Neural progenitor cell (in vitro differentiated cells): Measurements from ENCODE around the gene RIMBP3C. TPM values are rescaled to one million over a fixed set of nuclear protein-coding genes. Genes with fewer than 3 reads are reported as not detected.

Experiments
- DNase-seq: peaks from one replicate; pipeline ENCODE4 v3.0.0-alpha.2; 2016; ENCODE audit warnings: low spot score
- H2AFZ ChIP-seq: fragments of 200-600 bp; sonication (generic); replicated peaks from 2 replicates; pipeline ENCODE4 v1.6.1; 2016; ENCODE audit warnings: antibody characterized with exemption
- H3F3A ChIP-seq: fragments of 200-600 bp; sonication (generic); 2 replicates; pipeline ENCODE4 v1.6.1; 2016; ENCODE audit warnings: antibody characterized with exemption, low read depth
- H3K27ac ChIP-seq: fragments of 200-600 bp; sonication (generic); 2 replicates; pipeline ENCODE4 v1.5.1; 2016; ENCODE audit warnings: mild to moderate bottlenecking
- H3K27me3 ChIP-seq: fragments of 200-600 bp; sonication (generic); 2 replicates; pipeline ENCODE4 v1.6.1; 2016; ENCODE audit warnings: mild to moderate bottlenecking, moderate library complexity
- H3K36me3 ChIP-seq: fragments of 200-600 bp; sonication (generic); 2 replicates; pipeline ENCODE4 v1.5.1; 2016
- H3K4me1 ChIP-seq: fragments of 200-600 bp; sonication (generic); 2 replicates; pipeline ENCODE4 v1.6.1; 2016; ENCODE audit warnings: mixed run types
- H3K4me2 ChIP-seq: fragments of 200-600 bp; sonication (generic); 2 replicates; pipeline ENCODE4 v1.6.1; 2016
- H3K4me3 ChIP-seq: fragments of 200-600 bp; sonication (generic); 2 replicates; pipeline ENCODE4 v1.5.1; 2016
- H3K79me2 ChIP-seq: fragments of 200-600 bp; sonication (generic); 2 replicates; pipeline ENCODE4 v1.6.1; 2016; ENCODE audit warnings: low read depth
- H3K9ac ChIP-seq: fragments of 200-600 bp; sonication (generic); 2 replicates; pipeline ENCODE4 v1.6.1; 2016
- H3K9me3 ChIP-seq: fragments of 200-600 bp; sonication (generic); 2 replicates; pipeline ENCODE4 v1.5.1; 2016; ENCODE audit warnings: low read depth
- H4K20me1 ChIP-seq: fragments of 200-600 bp; sonication (generic); 2 replicates; pipeline ENCODE4 v1.6.1; 2016; ENCODE audit warnings: low read depth
- H3K27ac Mint-ChIP-seq: 3 replicates; pipeline ENCODE4 v1.8.0; 2021; ENCODE audit warnings: mixed read lengths
- H3K27me3 Mint-ChIP-seq: 2 replicates; pipeline ENCODE4 v1.8.0; 2022; ENCODE audit warnings: low read depth, mild to moderate bottlenecking, inconsistent platforms, moderate library complexity, mixed read lengths; ENCODE audit not compliant: insufficient read depth
- H3K36me3 Mint-ChIP-seq: 3 replicates; pipeline ENCODE4 v1.8.0; 2021; ENCODE audit warnings: mixed read lengths
- H3K4me1 Mint-ChIP-seq: 3 replicates; pipeline ENCODE4 v1.8.0; 2021; ENCODE audit warnings: mixed read lengths
- H3K4me3 Mint-ChIP-seq: 3 replicates; pipeline ENCODE4 v1.8.0; 2021; ENCODE audit warnings: mild to moderate bottlenecking, moderate library complexity, mixed read lengths
- H3K9me3 Mint-ChIP-seq: 3 replicates; pipeline ENCODE4 v1.8.0; 2020; ENCODE audit warnings: mixed read lengths
- EZH2 ChIP-seq: fragments of 200-600 bp; sonication (generic); IDR thresholded peaks from 2 replicates; pipeline ENCODE4 v1.6.1; 2017; ENCODE audit warnings: antibody characterized with exemption, mild to moderate bottlenecking, moderate library complexity
- EZH2phosphoT487 ChIP-seq: fragments of 200-600 bp; sonication (generic); IDR thresholded peaks from 2 replicates; pipeline ENCODE4 v1.6.1; 2017; ENCODE audit warnings: antibody characterized with exemption
- total RNA-seq: library from RNA; depleted of rRNA; stranded (reverse); fragments of >200 nt; gene quantifications from 2 replicates; pipeline ENCODE4 v1.2.3, GENCODE V29; 2015; ENCODE audit warnings: low replicate concordance
- TF ChIP-seq, protein P1 (sequence below): fragments of 200-600 bp; sonication (generic); IDR thresholded peaks from 2 replicates; pipeline ENCODE4 v1.5.1; 2017; ENCODE audit warnings: antibody characterized with exemption, mild to moderate bottlenecking

The RIMBP3C gene
- total RNA-seq, 1 donor from 2014 or later, result 1.2 TPM

DNA sequence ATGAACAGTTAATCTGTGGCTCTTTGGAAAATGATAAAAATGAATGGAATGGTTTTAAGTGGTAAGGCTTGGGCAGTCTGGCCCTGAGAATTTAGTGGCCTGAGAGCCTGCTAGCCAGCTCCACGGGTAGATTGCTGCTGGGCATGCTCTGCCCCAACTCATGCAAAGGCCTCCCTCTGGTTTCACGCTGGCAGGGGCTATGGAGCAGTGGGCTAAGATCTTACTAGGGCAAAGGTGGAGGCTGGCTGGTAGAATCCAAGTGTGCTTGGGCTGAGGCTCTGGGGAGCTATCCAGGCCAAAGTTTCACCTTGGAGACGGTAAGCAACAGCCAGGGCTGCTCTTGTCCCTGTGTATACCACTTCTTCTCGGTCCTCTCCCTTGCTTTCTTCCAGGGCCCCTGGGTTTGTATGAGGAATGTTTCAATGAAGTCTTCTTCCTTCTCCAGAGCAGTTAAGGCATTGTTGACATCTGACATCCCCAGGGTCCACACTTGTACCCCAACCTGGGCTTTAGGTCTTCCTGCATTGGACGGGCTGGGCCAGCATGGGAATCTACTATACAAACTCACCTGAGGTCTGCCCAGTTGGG, 43.7 kb upstream of the RIMBP3C start:
- TF ChIP-seq, protein P1, sequence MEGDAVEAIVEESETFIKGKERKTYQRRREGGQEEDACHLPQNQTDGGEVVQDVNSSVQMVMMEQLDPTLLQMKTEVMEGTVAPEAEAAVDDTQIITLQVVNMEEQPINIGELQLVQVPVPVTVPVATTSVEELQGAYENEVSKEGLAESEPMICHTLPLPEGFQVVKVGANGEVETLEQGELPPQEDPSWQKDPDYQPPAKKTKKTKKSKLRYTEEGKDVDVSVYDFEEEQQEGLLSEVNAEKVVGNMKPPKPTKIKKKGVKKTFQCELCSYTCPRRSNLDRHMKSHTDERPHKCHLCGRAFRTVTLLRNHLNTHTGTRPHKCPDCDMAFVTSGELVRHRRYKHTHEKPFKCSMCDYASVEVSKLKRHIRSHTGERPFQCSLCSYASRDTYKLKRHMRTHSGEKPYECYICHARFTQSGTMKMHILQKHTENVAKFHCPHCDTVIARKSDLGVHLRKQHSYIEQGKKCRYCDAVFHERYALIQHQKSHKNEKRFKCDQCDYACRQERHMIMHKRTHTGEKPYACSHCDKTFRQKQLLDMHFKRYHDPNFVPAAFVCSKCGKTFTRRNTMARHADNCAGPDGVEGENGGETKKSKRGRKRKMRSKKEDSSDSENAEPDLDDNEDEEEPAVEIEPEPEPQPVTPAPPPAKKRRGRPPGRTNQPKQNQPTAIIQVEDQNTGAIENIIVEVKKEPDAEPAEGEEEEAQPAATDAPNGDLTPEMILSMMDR, result no peak
- TF ChIP-seq EZH2phosphoT487 (no peak), EZH2 (no peak)
- Mint-ChIP-seq H3K9me3 (no peaks in the 10 kb centered on the region), H3K4me1 (peaks cover 8% of the 10 kb centered on the region), H3K36me3 (peaks cover 41% of the 10 kb centered on the region), H3K4me3 (no peak overlapping the region), H3K27ac (peak overlapping the region; percentile 41), H3K27me3 (peaks cover 5% of the 10 kb centered on the region)
- H3K4me1 ChIP-seq, result no peaks in the 10 kb centered on the region
- H3K4me2 ChIP-seq, result no peak overlapping the region
- H2AFZ ChIP-seq, result no peak overlapping the region
- peaks cover 5% of the 10 kb centered on the region for H3K36me3 ChIP-seq
- H3K4me3 ChIP-seq, result no peak overlapping the region
- no peaks in the 10 kb centered on the region for H3K27me3 ChIP-seq
- H3K9me3 ChIP-seq, result no peaks in the 10 kb centered on the region
- DNase-seq, result no peak
- no peak overlapping the region for H3K27ac ChIP-seq
- H3K9ac ChIP-seq, result no peak overlapping the region
- no peaks in the 10 kb centered on the region for H3F3A ChIP-seq
- H4K20me1 ChIP-seq, result peaks cover 99% of the 10 kb centered on the region
- H3K79me2 ChIP-seq, result peaks cover 100% of the 10 kb centered on the region

DNA sequence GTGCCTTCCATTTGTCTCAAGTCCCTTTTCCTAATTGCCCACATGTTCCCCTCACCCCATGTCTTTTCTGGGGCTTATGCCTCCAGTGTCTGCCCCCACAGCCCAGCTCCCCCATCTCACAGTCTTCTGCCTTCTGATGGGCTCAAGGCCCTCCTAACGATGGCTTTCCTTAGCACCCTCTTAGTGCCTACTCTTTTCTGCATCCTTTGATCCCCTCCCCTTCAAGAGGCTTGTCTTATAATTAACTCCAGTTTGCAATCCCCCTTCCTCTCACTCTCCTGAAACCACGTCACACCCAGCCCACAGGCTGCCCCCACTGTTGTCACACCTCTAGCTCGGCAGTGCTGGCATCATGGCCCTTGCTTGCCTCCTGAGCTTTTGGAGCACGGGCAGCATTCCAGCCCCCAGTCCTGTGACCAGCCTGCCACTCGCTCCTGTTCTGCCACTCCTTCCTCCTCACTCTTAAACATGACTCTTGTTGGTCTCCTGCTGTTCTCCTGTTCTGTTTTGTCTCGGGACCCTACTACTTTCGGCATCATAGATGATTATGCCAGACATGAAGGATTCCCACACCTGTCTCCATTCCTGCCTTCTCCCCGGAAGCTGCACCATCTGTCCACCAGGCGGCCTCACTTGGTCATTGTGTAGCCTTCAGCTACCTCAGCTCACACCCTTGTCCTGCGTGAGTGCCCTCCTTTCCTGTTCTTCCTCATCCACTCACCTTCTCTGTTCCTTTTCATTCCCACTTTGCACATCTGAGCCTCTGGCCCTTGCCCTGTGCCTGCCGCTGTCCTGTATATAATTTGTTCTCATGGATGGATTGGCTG, 42.4 kb upstream of the RIMBP3C start:
- Mint-ChIP-seq H3K27ac (no peak overlapping the region), H3K36me3 (peaks cover 41% of the 10 kb centered on the region), H3K4me1 (peaks cover 2% of the 10 kb centered on the region), H3K27me3 (peaks cover 5% of the 10 kb centered on the region), H3K9me3 (no peaks in the 10 kb centered on the region), H3K4me3 (no peak overlapping the region)
- H3K9me3 ChIP-seq, result no peaks in the 10 kb centered on the region
- no peaks in the 10 kb centered on the region for H3F3A ChIP-seq
- DNase-seq, result peak; percentile 56
- H3K4me2 ChIP-seq, result no peak overlapping the region
- no peak overlapping the region for H3K4me3 ChIP-seq
- no peak overlapping the region for H3K27ac ChIP-seq
- no peak overlapping the region for H2AFZ ChIP-seq
- no peak overlapping the region for H3K9ac ChIP-seq
- no peaks in the 10 kb centered on the region for H3K4me1 ChIP-seq
- H3K27me3 ChIP-seq, result no peaks in the 10 kb centered on the region
- H3K36me3 ChIP-seq, result peaks cover 5% of the 10 kb centered on the region
- no peak for TF ChIP-seq EZH2phosphoT487
- TF ChIP-seq EZH2, result no peak
- TF ChIP-seq, protein P1, result peak; percentile 57
- H4K20me1 ChIP-seq, result peaks cover 99% of the 10 kb centered on the region
- peaks cover 100% of the 10 kb centered on the region for H3K79me2 ChIP-seq

DNA sequence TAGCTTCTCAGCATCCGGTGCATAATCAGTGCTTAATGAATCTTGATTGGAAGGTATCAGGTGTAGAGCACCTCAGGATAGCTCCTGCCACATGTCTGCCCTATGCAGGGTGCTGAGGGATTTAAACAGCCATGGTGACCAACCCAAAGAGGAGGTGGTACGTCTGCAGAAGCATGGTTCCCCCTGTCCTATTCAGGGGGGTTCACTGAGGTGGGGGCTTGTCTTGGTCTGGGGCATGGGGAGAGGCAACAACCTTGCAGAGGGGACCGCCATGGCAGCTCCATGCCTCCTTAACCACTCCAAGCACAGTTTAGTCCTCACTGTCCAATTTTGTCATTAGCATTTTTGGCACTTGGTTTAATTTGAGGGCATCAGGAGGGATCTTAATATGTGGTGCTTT, 41.2 kb upstream of the RIMBP3C start:
- Histone ChIP-seq H3K27me3 (no peaks in the 10 kb centered on the region), H3K9ac (no peak overlapping the region), H3K27ac (no peak overlapping the region), H3K36me3 (peaks cover 5% of the 10 kb centered on the region), H4K20me1 (peaks cover 99% of the 10 kb centered on the region), H3F3A (no peaks in the 10 kb centered on the region), H2AFZ (no peak overlapping the region), H3K9me3 (no peaks in the 10 kb centered on the region), H3K4me3 (no peak overlapping the region), H3K4me2 (no peak overlapping the region), H3K4me1 (no peaks in the 10 kb centered on the region), H3K79me2 (peaks cover 100% of the 10 kb centered on the region)
- peaks cover 49% of the 10 kb centered on the region for H3K36me3 Mint-ChIP-seq
- TF ChIP-seq, protein P1, result no peak
- peaks cover 2% of the 10 kb centered on the region for H3K4me1 Mint-ChIP-seq
- H3K27ac Mint-ChIP-seq, result no peak overlapping the region
- H3K4me3 Mint-ChIP-seq, result no peak overlapping the region
- H3K9me3 Mint-ChIP-seq, result no peaks in the 10 kb centered on the region
- H3K27me3 Mint-ChIP-seq, result peaks cover 5% of the 10 kb centered on the region
- no peak for DNase-seq
